IPS DF 4.7 (cell line): Measurements from ENCODE around the gene DOK5.

Source experiments
- DNase-seq: peaks from one replicate; pipeline ENCODE4 v3.0.0-alpha.2; 2013; ENCODE audit warnings: low spot score; ENCODE audit errors: extremely low read depth

The DOK5 gene

GRCh38 chr20:54557806-54558590, 82.6 kb downstream of the DOK5 start:
- DNase-seq = no peak

- no peak for DNase-seq
These were observed 84.5 kb downstream of the DOK5 start for GRCh38 chr20:54559890-54560289.

- DNase-seq = no peak
These were observed 85.0 kb downstream of the DOK5 start for GRCh38 chr20:54560357-54560756.

- DNase-seq = no peak
These were observed 89.9 kb downstream of the DOK5 start for GRCh38 chr20:54565255-54565654.

GRCh38 chr20:54566031-54566688, 90.8 kb downstream of the DOK5 start:
- DNase-seq = no peak

GRCh38 chr20:54570561-54570960, 95.2 kb downstream of the DOK5 start:
- DNase-seq = no peak

- DNase-seq = no peak
These were observed 97.5 kb downstream of the DOK5 start for GRCh38 chr20:54572665-54573435.

- DNase-seq = no peak
These were observed 98.4 kb downstream of the DOK5 start for GRCh38 chr20:54573838-54574237.

GRCh38 chr20:54576518-54576917, 101.1 kb downstream of the DOK5 start:
- DNase-seq = no peak

- no peak for DNase-seq
These were observed 102.2 kb downstream of the DOK5 start for GRCh38 chr20:54577637-54578036.

GRCh38 chr20:54585217-54585616, 109.8 kb downstream of the DOK5 start:
- DNase-seq = no peak

- DNase-seq = no peak
These were observed 112.0 kb downstream of the DOK5 start for GRCh38 chr20:54587408-54587807.

GRCh38 chr20:54589402-54590030, 114.1 kb downstream of the DOK5 start:
- DNase-seq = no peak

GRCh38 chr20:54590856-54591255, 115.5 kb downstream of the DOK5 start:
- no peak for DNase-seq

GRCh38 chr20:54596651-54597050, 121.3 kb downstream of the DOK5 start:
- no peak for DNase-seq

GRCh38 chr20:54598352-54598751, 123.0 kb downstream of the DOK5 start:
- no peak for DNase-seq

- DNase-seq = no peak
These were observed 125.2 kb downstream of the DOK5 start for GRCh38 chr20:54600634-54601033.

GRCh38 chr20:54601831-54602515, 126.6 kb downstream of the DOK5 start:
- no peak for DNase-seq

- no peak for DNase-seq
These were observed 129.9 kb downstream of the DOK5 start for GRCh38 chr20:54605319-54605718.

- DNase-seq = no peak
These were observed 131.0 kb downstream of the DOK5 start for GRCh38 chr20:54606380-54606779.
